IMR-90 (cell line): ENCODE results near the gene DCP1A. TPM values are rescaled to one million over a fixed set of nuclear protein-coding genes. Genes with fewer than 3 reads are reported as not detected.

Experiments
- ATAC-seq: fragments of 200-7000 bp; cut with Tn5 transposase; 2 replicates; pipeline ENCODE4 v1.9.1; 2020; ENCODE audit warnings: low read depth, mild to moderate bottlenecking, moderate library complexity
- BruUV-seq: library from RNA; stranded (reverse); fragments of 400-500 nt; replicated peaks from 2 replicates; lab custom pipeline; 2021; lab: Mats Ljungman, UMichigan
- CTCF ChIA-PET: fragments of 300-600 bp; formaldehyde crosslinking; extraction: SDS; loops from one replicate; lab custom pipeline; 2021; ENCODE audit warnings: antibody characterized with exemption; lab: Yijun Ruan, JAX
- POLR2A ChIA-PET: fragments of 300-600 bp; sonication (Branson Sonifier 250); formaldehyde crosslinking; loops from one replicate; lab custom pipeline; 2022; ENCODE audit warnings: antibody characterized with exemption; ENCODE audit not compliant: unreplicated experiment; lab: Charles Lee
- DNase-seq: peaks from one replicate; pipeline ENCODE4 v3.0.0; 2013
- H2AFZ ChIP-seq: replicated peaks from 2 replicates; pipeline ENCODE3; 2013; ENCODE audit warnings: low read length, mild to moderate bottlenecking; ENCODE audit not compliant: poor library complexity
- H2AK5ac ChIP-seq: 2 replicates; pipeline ENCODE4 v1.6.1; 2013; ENCODE audit warnings: low read depth, low read length, inconsistent platforms
- H2AK9ac ChIP-seq: replicated peaks from 2 replicates; pipeline ENCODE3; 2013; ENCODE audit warnings: mild to moderate bottlenecking, low read depth, low read length, moderate library complexity; ENCODE audit not compliant: poor library complexity
- H2BK120ac ChIP-seq: 2 replicates; pipeline ENCODE4 v1.6.1; 2013; ENCODE audit warnings: low read depth, low read length, inconsistent platforms
- H2BK15ac ChIP-seq: 3 replicates; pipeline ENCODE4 v1.6.1; 2013; ENCODE audit warnings: low read depth, low read length, inconsistent platforms
- H2BK20ac ChIP-seq: 2 replicates; pipeline ENCODE4 v1.6.1; 2013; ENCODE audit warnings: low read depth, mild to moderate bottlenecking, inconsistent platforms, low read length, moderate library complexity
- H2BK5ac ChIP-seq: 2 replicates; pipeline ENCODE4 v1.6.1; 2013; ENCODE audit warnings: mild to moderate bottlenecking, low read depth, low read length, inconsistent platforms; ENCODE audit not compliant: poor library complexity, severe bottlenecking
- H3K14ac ChIP-seq: replicated peaks from 2 replicates; pipeline ENCODE4 v1.6.1; 2013; ENCODE audit warnings: low read depth, low read length, inconsistent platforms
- H3K18ac ChIP-seq: 2 replicates; pipeline ENCODE4 v1.6.1; 2013; ENCODE audit warnings: low read depth, low read length, control low read depth
- H3K23ac ChIP-seq: 2 replicates; pipeline ENCODE4 v1.6.1; 2013; ENCODE audit warnings: low read depth, low read length, inconsistent platforms
- H3K27ac ChIP-seq: 2 replicates; pipeline ENCODE4 v1.5.1; 2013; ENCODE audit warnings: mild to moderate bottlenecking, control low read depth, low read length; ENCODE audit not compliant: insufficient read depth
- H3K27me3 ChIP-seq: 2 replicates; pipeline ENCODE4 v1.6.1; 2013; ENCODE audit warnings: low read length; ENCODE audit not compliant: control insufficient read depth, insufficient read depth
- H3K36me3 ChIP-seq: 2 replicates; pipeline ENCODE4 v1.6.1; 2013; ENCODE audit warnings: low read length, mixed read lengths; ENCODE audit not compliant: control insufficient read depth, insufficient read depth
- H3K4ac ChIP-seq: 2 replicates; pipeline ENCODE4 v1.6.1; 2013; ENCODE audit warnings: low read depth, low read length, inconsistent platforms
- H3K4me1 ChIP-seq: 2 replicates; pipeline ENCODE4 v1.6.1; 2013; ENCODE audit warnings: low read length, mixed read lengths; ENCODE audit not compliant: control insufficient read depth, insufficient read depth
- H3K4me2 ChIP-seq: 2 replicates; pipeline ENCODE4 v1.6.1; 2013; ENCODE audit warnings: low read depth, mild to moderate bottlenecking, control low read depth, low read length, moderate library complexity
- H3K4me3 ChIP-seq: 2 replicates; pipeline ENCODE4 v1.5.1; 2013; ENCODE audit warnings: low read depth, mild to moderate bottlenecking, control low read depth, low read length, moderate library complexity; ENCODE audit not compliant: insufficient read depth
- H3K56ac ChIP-seq: 2 replicates; pipeline ENCODE4 v1.6.1; 2013; ENCODE audit warnings: low read length, inconsistent platforms; ENCODE audit not compliant: insufficient read depth; ENCODE audit errors: extremely low read depth
- H3K79me1 ChIP-seq, 2 experiments: 2 replicates each; pipeline ENCODE4 v1.6.1; 2013; ENCODE audit warnings: low read length in 2 of 2, inconsistent platforms in 1 of 2, low read depth in 1 of 2
- H3K9ac ChIP-seq: 2 replicates; pipeline ENCODE4 v1.6.1; 2013; ENCODE audit warnings: low read depth, low read length, control low read depth
- H3K9me1 ChIP-seq: 2 replicates; pipeline ENCODE4 v1.6.1; 2013; ENCODE audit warnings: low read length, inconsistent platforms; ENCODE audit not compliant: insufficient read depth
- H3K9me3 ChIP-seq: 2 replicates; pipeline ENCODE4 v1.6.1; 2013; ENCODE audit warnings: low read length; ENCODE audit not compliant: control insufficient read depth, insufficient read depth
- H4K20me1 ChIP-seq: 2 replicates; pipeline ENCODE4 v1.6.1; 2013; ENCODE audit warnings: low read length, inconsistent platforms; ENCODE audit not compliant: insufficient read depth
- H4K5ac ChIP-seq: 2 replicates; pipeline ENCODE4 v1.6.1; 2013; ENCODE audit warnings: mild to moderate bottlenecking, low read depth, low read length, control low read depth
- H4K8ac ChIP-seq, 2 experiments: 2 replicates each; pipeline ENCODE4 v1.6.1; 2013; ENCODE audit warnings: low read depth in 2 of 2, low read length in 2 of 2, control low read depth in 1 of 2, inconsistent platforms in 1 of 2
- H4K91ac ChIP-seq: 2 replicates; pipeline ENCODE4 v1.6.1; 2013; ENCODE audit warnings: low read depth, low read length, inconsistent platforms; ENCODE audit not compliant: insufficient read depth
- CEBPB ChIP-seq: IDR thresholded peaks from 2 replicates; pipeline ENCODE4 v1.6.1; 2012; ENCODE audit warnings: low read depth, low read length, improper control_type of control experiment
- CTCF ChIP-seq: conservative IDR thresholded peaks from 2 replicates; pipeline ENCODE4 v1.5.1; 2012; ENCODE audit warnings: mild to moderate bottlenecking, low read depth, low read length, improper control_type of control experiment
- ELK1 ChIP-seq: fragments of 150-350 bp; IDR thresholded peaks from 2 replicates; pipeline ENCODE4 v1.6.1; 2016; ENCODE audit warnings: low read depth, mild to moderate bottlenecking, low read length, moderate library complexity, borderline replicate concordance
- MAFK ChIP-seq: IDR thresholded peaks from 2 replicates; pipeline ENCODE4 v1.6.1; 2012; ENCODE audit warnings: low read depth, low read length, improper control_type of control experiment
- RAD21 ChIP-seq: IDR thresholded peaks from 2 replicates; pipeline ENCODE4 v1.6.1; 2012; ENCODE audit warnings: low read length, improper control_type of control experiment
- USF2 ChIP-seq: fragments of 150-350 bp; IDR thresholded peaks from 2 replicates; pipeline ENCODE4 v1.6.1; 2017; ENCODE audit warnings: mild to moderate bottlenecking, antibody characterized with exemption, low read length, low read depth
- WGBS, 2 experiments: methylation state at CpG; one replicate each; pipeline versions ENCODE4 v1.1.5 to v1.1.7; 2013; ENCODE audit warnings: missing lambda C conversion rate in 2 of 2; ENCODE audit not compliant: insufficient read length in 1 of 2; ENCODE audit errors: extremely low coverage in 2 of 2; 5-methylcytosine and 5-hydroxymethylcytosine counted together
- dilution Hi-C: fragments of 300-500 bp; cut with HindIII; formaldehyde crosslinking; loops from one replicate; pipeline ENCODE4 v1.14.3; 2018; ENCODE audit warnings: low sequenced_read_pairs; ENCODE audit not compliant: unreplicated experiment
- in situ Hi-C: fragments of 300-500 bp; cut with MboI; formaldehyde crosslinking; loops from 3 replicates; pipeline ENCODE4 v1.14.3; 2019; ENCODE audit warnings: low sequenced_read_pairs, inconsistent platforms, mixed read lengths
- intact Hi-C: fragments of 100-400 bp; cut with micrococcal nuclease; formaldehyde crosslinking; loops from 2 replicates; pipeline ENCODE4 v1.10.0; 2022
- polyA plus RNA-seq, 3 experiments: library from polyadenylated mRNA; depleted of rRNA; stranded (reverse); fragments of >200 nt; gene quantifications; 2 replicates each; pipeline ENCODE4 v1.2.3, GENCODE V29; 2012; ENCODE audit warnings: low replicate concordance in 1 of 3
- total RNA-seq: library from RNA; depleted of rRNA; stranded (reverse); fragments of >200 nt; gene quantifications from 2 replicates; pipeline ENCODE4 v1.2.3, GENCODE V29; 2012

The DCP1A gene
- total and polyA plus RNA-seq, 2 of the 4 experiments (the other 2 are of a cell fraction), result 13.2 to 30.1 TPM

- no CpG with 5 or more reads among the region's 3 CpGs for WGBS, 2 experiments
- 0 out of 2 replicates have a peak overlapping the region, but pooled peaks have one; percentile 53 for H3K14ac ChIP-seq
- H4K91ac ChIP-seq, result no peak overlapping the region
- no peak overlapping the region for H2BK5ac ChIP-seq
- H2BK120ac ChIP-seq, result no peak overlapping the region
- H2AK9ac ChIP-seq, result no peak overlapping the region
- H3K27ac ChIP-seq, result no peak overlapping the region
- H3K56ac ChIP-seq, result no peak overlapping the region
- no peak overlapping the region for H3K4ac ChIP-seq
- BruUV-seq, result no TSS peak
- H4K8ac ChIP-seq, result peak overlapping the region; percentile 43 to 47; a peak in 3 of 4 replicates
- ATAC-seq, result no peak
- H3K4me3 ChIP-seq, result no peak overlapping the region
- no peak overlapping the region for H2AFZ ChIP-seq
- TF ChIP-seq CTCF (peak; percentile 37), MAFK (no peak), USF2 (no peak), CEBPB (no peak), RAD21 (no peak), ELK1 (no peak)
- H3K4me1 ChIP-seq, result no peaks in the 10 kb centered on the region; the same call in 1 of the 2 replicates
- peaks cover 0 to 10% of the 10 kb centered on the region in 2 experiments; a peak in 2 of 4 replicates for H3K79me1 ChIP-seq
- peak overlapping the region; percentile 76; the same call in 1 of the 2 replicates for H4K5ac ChIP-seq
- dilution Hi-C loops, result no loop called here
- in situ Hi-C loops, result no loop called here
- no peak overlapping the region for H2AK5ac ChIP-seq
- H4K20me1 ChIP-seq, result no peaks in the 10 kb centered on the region
- H3K9me1 ChIP-seq, result no peaks in the 10 kb centered on the region
- H2BK20ac ChIP-seq, result peak overlapping the region; percentile 18; the same call in 1 of the 2 replicates
- H3K23ac ChIP-seq, result no peak overlapping the region
- ChIA-PET CTCF (interaction anchor here (1.5 kb wide), 1 partner anchor 9 kb away, joined by 3 read pairs; no protein-coding TSS in a partner anchor), POLR2A (no interaction called here)
- no peaks in the 10 kb centered on the region for H3K27me3 ChIP-seq
- no peak overlapping the region for H2BK15ac ChIP-seq
- no peaks in the 10 kb centered on the region for H3K9me3 ChIP-seq
- H3K9ac ChIP-seq, result no peak overlapping the region
- no peaks in the 10 kb centered on the region for H3K36me3 ChIP-seq
- peak; percentile 18 for DNase-seq
- intact Hi-C loops, result no loop called here
- H3K4me2 ChIP-seq, result no peak overlapping the region; the same call in 1 of the 2 replicates
- H3K18ac ChIP-seq, result no peak overlapping the region
These were observed 3.3 kb upstream of the DCP1A start for GRCh38 chr3:53350652-53351051.
